ENCODE measurements around the gene EAPP. TPM values are rescaled to one million over a fixed set of nuclear protein-coding genes. Genes with fewer than 3 reads are reported as not detected.

Gene EAPP
- total RNA-seq, 1 experiment from 2014 or later: 32.2 TPM

GRCh38 chr14:34582117-34582680 lies 42.7 kb upstream of the EAPP start:
- POLR2A ChIA-PET: no interaction called here

GRCh38 chr14:34580381-34580780 lies 40.9 kb upstream of the EAPP start:
- no peaks in the 10 kb centered on the region for H3K9me2 ChIP-seq (ENCODE audit: insufficient read depth)
- no peak for DNase-seq (ENCODE audit: low read depth, low spot score)
- intact Hi-C loops (cut with micrococcal nuclease): loop anchor here (10.0 kb wide), 1 partner anchor 834 kb away; no protein-coding TSS in a partner anchor
- no peaks in the 10 kb centered on the region for H4K20me1 ChIP-seq (ENCODE audit: insufficient read depth)
- no peaks in the 10 kb centered on the region for H3K79me2 ChIP-seq (ENCODE audit: insufficient read depth, low read length)
- H3K4me2 ChIP-seq (ENCODE audit: low read length): no peak overlapping the region
- H3K27me3 ChIP-seq (ENCODE audit: insufficient read depth, low read length): no peaks in the 10 kb centered on the region
- TF ChIP-seq EZH2phosphoT487 (IDR thresholded peaks at IDR 0.05; ENCODE audit: borderline replicate concordance): no peak
- no peak for TF ChIP-seq SRF (IDR thresholded peaks at IDR 0.05; ENCODE audit: low read depth)
- TF ChIP-seq EZH2 (IDR thresholded peaks at IDR 0.05): no peak
- no peak for TF ChIP-seq FOSL1 (IDR thresholded peaks at IDR 0.05; ENCODE audit: low read depth)
- no peak for TF ChIP-seq ZNF274 (IDR thresholded peaks at IDR 0.05; ENCODE audit: low read depth, low read length)
- no peak for TF ChIP-seq SIN3A (IDR thresholded peaks at IDR 0.05; ENCODE audit: low read depth)
- no peak for TF ChIP-seq JUND (IDR thresholded peaks at IDR 0.05)
- TF ChIP-seq RAD21 (IDR thresholded peaks at IDR 0.05; ENCODE audit: low read depth): no peak
- no peak for TF ChIP-seq CEBPB (IDR thresholded peaks at IDR 0.05; ENCODE audit: low read depth)
- TF ChIP-seq TCF7L2 (IDR thresholded peaks at IDR 0.05; ENCODE audit: borderline replicate concordance, extremely low read depth, insufficient read depth, insufficient read length): no peak
- TF ChIP-seq SP1 (IDR thresholded peaks at IDR 0.05; ENCODE audit: low read depth): no peak
- no peak for TF ChIP-seq YY1 (IDR thresholded peaks at IDR 0.05; ENCODE audit: extremely low read depth, insufficient replicate concordance, low read depth, low read length)
- no peak for TF ChIP-seq POLR2A (IDR thresholded peaks at IDR 0.05; ENCODE audit: borderline replicate concordance, extremely low read depth, insufficient read depth, insufficient read length)
- TF ChIP-seq POLR2AphosphoS5 (IDR thresholded peaks at IDR 0.05; ENCODE audit: low read depth, low read length): no peak
- no peak for TF ChIP-seq ZBTB33 (IDR thresholded peaks at IDR 0.05; ENCODE audit: extremely low read depth, insufficient replicate concordance, low read length)
- TF ChIP-seq MAX (IDR thresholded peaks at IDR 0.05): no peak
- no peak overlapping the region for H3K27ac ChIP-seq (ENCODE audit: low read depth, low read length)
- ChIA-PET RAD21 (ENCODE audit: low non-redundant PET in 1 of 2, low total read pairs in 2 of 2, uncharacterized antibody in 2 of 2, unreplicated experiment in 2 of 2) (no interaction called here), POLR2A (no interaction called here), CTCF (no interaction called here)
- no peak overlapping the region for H3K4me3 ChIP-seq (replicated peaks in 1 of 2; ENCODE audit: low read depth in 1 of 2, low read length in 2 of 2)
- H2AFZ ChIP-seq (ENCODE audit: low read depth, low read length, poor library complexity, severe bottlenecking): no peak overlapping the region
- peaks cover 9 to 29% of the 10 kb centered on the region in 2 experiments; a peak in 2 of 4 replicates for H3K36me3 ChIP-seq (ENCODE audit: control insufficient read depth in 1 of 2, insufficient read depth in 2 of 2, low read length in 2 of 2)
- H3K9ac ChIP-seq (ENCODE audit: low read length): no peak overlapping the region
- H3K9me3 ChIP-seq (ENCODE audit: control insufficient read depth in 1 of 2, insufficient read depth in 1 of 2, low read depth in 1 of 2, low read length in 2 of 2): no peaks in the 10 kb centered on the region
- no peaks in the 10 kb centered on the region for H3K4me1 ChIP-seq (ENCODE audit: control insufficient read depth in 1 of 2, insufficient read depth in 2 of 2, low read length in 2 of 2)
- ATAC-seq: no peak
- no TSS peak for BruUV-seq (replicated peaks)

More at GRCh38 chr14:34582117-34582680, 42.7 kb upstream of the EAPP start:
- intact Hi-C loops (cut with micrococcal nuclease): loop anchor here (10.0 kb wide), 1 partner anchor 833 kb away; no protein-coding TSS in a partner anchor
- Histone ChIP-seq H3K4me2 (ENCODE audit: low read length) (no peak overlapping the region), H3K9ac (ENCODE audit: low read length) (no peak overlapping the region), H3K9me2 (ENCODE audit: insufficient read depth) (no peaks in the 10 kb centered on the region), H3K27ac (ENCODE audit: low read depth, low read length) (no peak overlapping the region), H3K79me2 (ENCODE audit: insufficient read depth, low read length) (no peaks in the 10 kb centered on the region), H3K4me3 (replicated peaks in 1 of 2; ENCODE audit: low read depth in 1 of 2, low read length in 2 of 2) (no peak overlapping the region), H3K36me3 (ENCODE audit: control insufficient read depth in 1 of 2, insufficient read depth in 2 of 2, low read length in 2 of 2) (peaks cover 13 to 33% of the 10 kb centered on the region in 2 experiments; a peak in 3 of 4 replicates), H4K20me1 (ENCODE audit: insufficient read depth) (no peaks in the 10 kb centered on the region), H3K9me3 (ENCODE audit: control insufficient read depth in 1 of 2, insufficient read depth in 1 of 2, low read depth in 1 of 2, low read length in 2 of 2) (no peaks in the 10 kb centered on the region), H3K27me3 (ENCODE audit: insufficient read depth, low read length) (no peaks in the 10 kb centered on the region), H2AFZ (ENCODE audit: low read depth, low read length, poor library complexity, severe bottlenecking) (no peak overlapping the region), H3K4me1 (ENCODE audit: control insufficient read depth in 1 of 2, insufficient read depth in 2 of 2, low read length in 2 of 2) (no peaks in the 10 kb centered on the region)
- BruUV-seq (replicated peaks): no TSS peak
- ChIA-PET CTCF (no interaction called here), RAD21 (ENCODE audit: low non-redundant PET in 1 of 2, low total read pairs in 2 of 2, uncharacterized antibody in 2 of 2, unreplicated experiment in 2 of 2) (no interaction called here)
- ATAC-seq: no peak
- DNase-seq (ENCODE audit: low read depth, low spot score): no peak
- TF ChIP-seq EGR1 (IDR thresholded peaks at IDR 0.05; ENCODE audit: low read depth) (no peak), ZFX (IDR thresholded peaks at IDR 0.05) (no peak), POLR2AphosphoS5 (IDR thresholded peaks at IDR 0.05; ENCODE audit: low read depth, low read length) (no peak), SP1 (IDR thresholded peaks at IDR 0.05; ENCODE audit: low read depth) (no peak), EZH2 (IDR thresholded peaks at IDR 0.05) (no peak), ELF1 (IDR thresholded peaks at IDR 0.05; ENCODE audit: borderline replicate concordance, low read depth) (no peak), POLR2A (IDR thresholded peaks at IDR 0.05; ENCODE audit: borderline replicate concordance, extremely low read depth, insufficient read depth, insufficient read length) (no peak)
